Measurements from ENCODE around the gene ANKLE2. TPM values are rescaled to one million over a fixed set of nuclear protein-coding genes. Genes with fewer than 3 reads are reported as not detected.
"Not testable (repeated sequence)": the region's sequence is repeated elsewhere in the genome, so short reads cannot be mapped to it uniquely, and the experiment has no call there.

The ANKLE2 gene
- total RNA-seq, 2 donors from 2014 or later: 154 to 189 TPM

DNA sequence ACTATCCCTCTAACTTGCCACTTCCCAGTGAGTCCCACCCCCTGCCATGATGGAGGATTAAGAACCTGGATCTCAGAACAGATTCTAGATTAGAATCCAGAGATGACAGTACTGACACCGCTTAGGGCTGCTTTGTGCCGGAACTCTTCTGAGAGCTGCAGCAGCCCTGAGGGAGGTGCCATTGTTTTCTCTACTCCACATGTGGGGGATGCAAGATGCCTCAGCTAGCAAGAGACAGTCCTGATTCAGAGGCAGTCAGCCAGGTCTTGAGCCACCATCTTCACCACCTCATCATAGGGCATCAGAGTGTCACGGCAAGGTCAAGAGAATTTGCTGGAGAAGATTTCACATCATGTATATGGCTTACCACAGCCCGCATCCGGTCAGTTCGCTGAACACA, 54.4 kb downstream of the ANKLE2 start:
- no peak for ATAC-seq (replicated peaks in 1 of 2)
- H3K4me3 Mint-ChIP-seq: no peak overlapping the region
- H3K9me3 Mint-ChIP-seq: peaks cover 0 to 5% of the 10 kb centered on the region in 2 donors
- H3K36me3 Mint-ChIP-seq (ENCODE audit: insufficient read depth in 2 of 2): peaks cover 12 to 22% of the 10 kb centered on the region in 2 donors
- DNase-seq: no peak
- peaks cover 12% of the 10 kb centered on the region for H3K4me1 Mint-ChIP-seq (ENCODE audit: low read depth)
- no peaks in the 10 kb centered on the region for H3K27me3 Mint-ChIP-seq (ENCODE audit: low read depth)
- H3K27ac Mint-ChIP-seq: no peak overlapping the region

- DNase-seq (no peak), ATAC-seq (replicated peaks in 1 of 2) (no peak)
- peaks cover 0 to 5% of the 10 kb centered on the region in 2 donors for H3K9me3 Mint-ChIP-seq
- no peaks in the 10 kb centered on the region for H3K4me1 Mint-ChIP-seq (ENCODE audit: low read depth)
- H3K4me3 Mint-ChIP-seq: no peak overlapping the region
- peaks cover 10 to 29% of the 10 kb centered on the region in 2 donors for H3K36me3 Mint-ChIP-seq (ENCODE audit: insufficient read depth in 2 of 2)
- no peaks in the 10 kb centered on the region for H3K27me3 Mint-ChIP-seq (ENCODE audit: low read depth)
- H3K27ac Mint-ChIP-seq: no peak overlapping the region
These were observed 58.0 kb downstream of the ANKLE2 start for GRCh38 chr12:132703641-132704040.

DNA sequence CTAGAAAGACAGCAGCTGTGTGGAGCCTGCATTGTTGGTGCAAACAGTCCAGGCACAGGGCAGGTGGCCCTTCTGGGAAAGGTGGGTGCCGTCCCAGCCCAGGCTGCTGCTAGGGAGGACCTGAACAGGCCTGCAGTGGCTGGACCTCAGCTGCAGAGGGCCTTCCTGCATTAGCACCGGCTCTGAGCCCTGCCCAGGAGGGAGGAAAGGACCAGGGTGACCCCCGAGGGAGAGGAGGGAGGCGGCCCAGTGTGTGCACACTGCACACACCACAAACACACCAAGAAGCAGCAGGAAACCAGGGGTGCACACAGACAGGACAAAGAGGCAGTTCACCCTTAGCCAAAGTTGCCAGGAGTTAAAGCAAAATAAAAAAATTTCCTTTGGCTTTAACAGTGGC, 59.0 kb downstream of the ANKLE2 start:
- H3K4me3 Mint-ChIP-seq: no peak overlapping the region
- H3K4me1 Mint-ChIP-seq (ENCODE audit: low read depth): no peaks in the 10 kb centered on the region
- H3K27me3 Mint-ChIP-seq (ENCODE audit: low read depth): no peaks in the 10 kb centered on the region
- H3K9me3 Mint-ChIP-seq: peaks cover 0 to 5% of the 10 kb centered on the region in 2 donors
- no peak for DNase-seq
- H3K27ac Mint-ChIP-seq: no peak overlapping the region
- peaks cover 6 to 32% of the 10 kb centered on the region in 2 donors for H3K36me3 Mint-ChIP-seq (ENCODE audit: insufficient read depth in 2 of 2)
- no peak for ATAC-seq (replicated peaks in 1 of 2)

DNA sequence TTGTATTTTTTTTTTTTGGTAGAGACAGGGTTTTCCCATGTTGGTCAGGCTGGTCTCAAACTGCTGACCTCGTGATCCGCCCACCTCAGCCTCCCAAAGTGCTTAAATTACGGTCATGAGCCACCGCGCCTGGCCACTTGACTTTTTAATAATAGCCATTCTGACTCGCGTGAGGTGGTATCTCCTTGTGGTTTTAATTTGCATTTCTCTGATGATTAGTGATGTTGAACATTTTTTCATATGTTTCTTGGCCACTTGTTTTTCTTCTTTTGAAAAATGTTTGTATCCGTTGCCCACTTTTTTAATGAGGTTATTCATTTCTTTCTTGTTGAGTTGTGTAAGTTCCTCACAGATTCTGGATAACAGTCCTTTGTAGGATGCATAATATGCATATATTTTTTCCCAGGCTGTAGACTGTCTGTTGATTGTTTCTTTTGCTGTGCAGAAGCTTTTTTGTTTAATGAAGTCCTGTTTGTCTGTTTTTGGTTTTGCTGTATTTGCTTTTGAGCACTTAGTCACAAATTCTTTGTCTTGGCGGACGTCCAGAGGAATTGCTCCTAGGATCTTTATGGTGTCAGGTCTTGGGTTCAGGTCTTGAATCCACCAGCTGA, 61.3 kb downstream of the ANKLE2 start:
- no peak for DNase-seq
- no peaks in the 10 kb centered on the region for H3K4me1 Mint-ChIP-seq (ENCODE audit: low read depth)
- H3K27ac Mint-ChIP-seq: no peak overlapping the region
- H3K9me3 Mint-ChIP-seq: no peaks in the 10 kb centered on the region
- no peak overlapping the region for H3K4me3 Mint-ChIP-seq
- peaks cover 1 to 33% of the 10 kb centered on the region in 2 donors for H3K36me3 Mint-ChIP-seq (ENCODE audit: insufficient read depth in 2 of 2)
- no peaks in the 10 kb centered on the region for H3K27me3 Mint-ChIP-seq (ENCODE audit: low read depth)
- ATAC-seq (replicated peaks in 1 of 2): no peak

DNA sequence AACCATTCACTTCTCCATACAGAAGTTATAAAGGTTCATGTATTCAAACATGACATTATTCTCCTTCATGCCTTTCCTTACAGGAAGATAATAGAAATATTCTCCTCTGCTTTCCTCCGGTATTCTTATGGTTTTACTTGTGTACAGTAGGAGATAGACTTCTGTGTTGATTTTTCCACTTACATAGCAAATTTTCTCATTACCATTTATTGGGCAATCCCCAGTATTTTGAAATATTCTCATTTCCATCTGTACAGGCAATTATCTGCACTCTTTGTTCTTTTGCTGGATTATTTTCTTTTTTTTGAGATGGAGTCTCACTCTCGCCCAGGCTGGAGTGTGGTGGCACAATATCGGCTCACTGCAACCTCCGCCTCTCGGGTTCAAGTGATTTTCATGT, 63.3 kb downstream of the ANKLE2 start:
- H3K9me3 Mint-ChIP-seq: no peaks in the 10 kb centered on the region
- no peak for ATAC-seq (replicated peaks in 1 of 2)
- H3K4me1 Mint-ChIP-seq (ENCODE audit: low read depth): no peaks in the 10 kb centered on the region
- H3K27ac Mint-ChIP-seq: no peak overlapping the region
- no peak for DNase-seq
- no peak overlapping the region for H3K4me3 Mint-ChIP-seq
- H3K27me3 Mint-ChIP-seq (ENCODE audit: low read depth): no peaks in the 10 kb centered on the region
- H3K36me3 Mint-ChIP-seq (ENCODE audit: insufficient read depth in 2 of 2): peaks cover 1 to 30% of the 10 kb centered on the region in 2 donors

GRCh38 chr12:132695431-132695830, 66.2 kb downstream of the ANKLE2 start:
- DNase-seq (no peak), ATAC-seq (replicated peaks in 1 of 2) (no peak)
- no peak overlapping the region for H3K27ac Mint-ChIP-seq
- peaks cover 0 to 24% of the 10 kb centered on the region in 2 donors for H3K36me3 Mint-ChIP-seq (ENCODE audit: insufficient read depth in 2 of 2)
- no peaks in the 10 kb centered on the region for H3K27me3 Mint-ChIP-seq (ENCODE audit: low read depth)
- H3K4me1 Mint-ChIP-seq (ENCODE audit: low read depth): no peaks in the 10 kb centered on the region
- no peaks in the 10 kb centered on the region for H3K9me3 Mint-ChIP-seq
- H3K4me3 Mint-ChIP-seq: no peak overlapping the region

- not testable (repeated sequence) for H3K9me3 Mint-ChIP-seq; H3K27ac Mint-ChIP-seq; H3K4me3 Mint-ChIP-seq; H3K4me1 Mint-ChIP-seq (ENCODE audit: low read depth); ATAC-seq (replicated peaks in 1 of 2); DNase-seq; H3K27me3 Mint-ChIP-seq (ENCODE audit: low read depth)
- H3K36me3 Mint-ChIP-seq (ENCODE audit: insufficient read depth in 2 of 2): peaks cover 0 to 22% of the 10 kb centered on the region in 2 donors
These were observed 66.7 kb downstream of the ANKLE2 start for GRCh38 chr12:132694888-132695287.

GRCh38 chr12:132692030-132692429, 69.6 kb downstream of the ANKLE2 start:
- H3K27me3 Mint-ChIP-seq (ENCODE audit: low read depth); H3K27ac Mint-ChIP-seq; DNase-seq; H3K4me1 Mint-ChIP-seq (ENCODE audit: low read depth); H3K4me3 Mint-ChIP-seq; ATAC-seq (replicated peaks in 1 of 2); H3K9me3 Mint-ChIP-seq: not testable (repeated sequence)
- H3K36me3 Mint-ChIP-seq (ENCODE audit: insufficient read depth in 2 of 2): peaks cover 1 to 11% of the 10 kb centered on the region in 2 donors

GRCh38 chr12:132690112-132690511, 71.5 kb downstream of the ANKLE2 start:
- no peaks in the 10 kb centered on the region for H3K9me3 Mint-ChIP-seq
- H3K36me3 Mint-ChIP-seq (ENCODE audit: insufficient read depth in 2 of 2): peaks cover 1 to 3% of the 10 kb centered on the region in 2 donors
- no peaks in the 10 kb centered on the region for H3K27me3 Mint-ChIP-seq (ENCODE audit: low read depth)
- ATAC-seq (replicated peaks in 1 of 2) (no peak), DNase-seq (no peak)
- no peak overlapping the region for H3K4me3 Mint-ChIP-seq
- H3K27ac Mint-ChIP-seq: no peak overlapping the region
- peaks cover 22% of the 10 kb centered on the region for H3K4me1 Mint-ChIP-seq (ENCODE audit: low read depth)

DNA sequence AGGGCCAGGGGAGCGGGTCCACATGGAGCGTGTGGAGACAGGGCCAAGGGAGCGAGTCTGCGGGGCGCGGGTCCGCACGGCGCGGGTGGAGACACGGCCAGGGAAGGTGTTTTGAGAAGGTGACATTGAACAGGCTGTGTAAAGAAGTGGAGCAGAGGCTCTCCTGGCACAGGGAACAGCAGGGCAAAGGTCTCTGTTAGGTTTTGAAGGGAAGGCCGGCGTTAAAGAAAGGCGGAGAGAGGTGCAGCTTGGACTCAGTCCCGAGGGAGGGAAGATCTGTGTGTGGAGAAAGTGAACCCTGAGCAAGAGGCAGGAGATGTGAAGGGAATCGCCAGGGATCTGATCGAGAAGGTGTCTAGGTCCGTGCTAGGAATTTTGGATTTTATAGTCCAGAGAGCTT, 72.4 kb downstream of the ANKLE2 start:
- ATAC-seq (replicated peaks in 1 of 2) (no peak), DNase-seq (no peak)
- peaks cover 23% of the 10 kb centered on the region for H3K4me1 Mint-ChIP-seq (ENCODE audit: low read depth)
- peak overlapping the region; percentile 13 to 82 for H3K4me3 Mint-ChIP-seq
- no peak overlapping the region for H3K27ac Mint-ChIP-seq
- no peaks in the 10 kb centered on the region for H3K27me3 Mint-ChIP-seq (ENCODE audit: low read depth)
- H3K36me3 Mint-ChIP-seq (ENCODE audit: insufficient read depth in 2 of 2): peaks cover 1 to 3% of the 10 kb centered on the region in 2 donors
- H3K9me3 Mint-ChIP-seq: no peaks in the 10 kb centered on the region

DNA sequence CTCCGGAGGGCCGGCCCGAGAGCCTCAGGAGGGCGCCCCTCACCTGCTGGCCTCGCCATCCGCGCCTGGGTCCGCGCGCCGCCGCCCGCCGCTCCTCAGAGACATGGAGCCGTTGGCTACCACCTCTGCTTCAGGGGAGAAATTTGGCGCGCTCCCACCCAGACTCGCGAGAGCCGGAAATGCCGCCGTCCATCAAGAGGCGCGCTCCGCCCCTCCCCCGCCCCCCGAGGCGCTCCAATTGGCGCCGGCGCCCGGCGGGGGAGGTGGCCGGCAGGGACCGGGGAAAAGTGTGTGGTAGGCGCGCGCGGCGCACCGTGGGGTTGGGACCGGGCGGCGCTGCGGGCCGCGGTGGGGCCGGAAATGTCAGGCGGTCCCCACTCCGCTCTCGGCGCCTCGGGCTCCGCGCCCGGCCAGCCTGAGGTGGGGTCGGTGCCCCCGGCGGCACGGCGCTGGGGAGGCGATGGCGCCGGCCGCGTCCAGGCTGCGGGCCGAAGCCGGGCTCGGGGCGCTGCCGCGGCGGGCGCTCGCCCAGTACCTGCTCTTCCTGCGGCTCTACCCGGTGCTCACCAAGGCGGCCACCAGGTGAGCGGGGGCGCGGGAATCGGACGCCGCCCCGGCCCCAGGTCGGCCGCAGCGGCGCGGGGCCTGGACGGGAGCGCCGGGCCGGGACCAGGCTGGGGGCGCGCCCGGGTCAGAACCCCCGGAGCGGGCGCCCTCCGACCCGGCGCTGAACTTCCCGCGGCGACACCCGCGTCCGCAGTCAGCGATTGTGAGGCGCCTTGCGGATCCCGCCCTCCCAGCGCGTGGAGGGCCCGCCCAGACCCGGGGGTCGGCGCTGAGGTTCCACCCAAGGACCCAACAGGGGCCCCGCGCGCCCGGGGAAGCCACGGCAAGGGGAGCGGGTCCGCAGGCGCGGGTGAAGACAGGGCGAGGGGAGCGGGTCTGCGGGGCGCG, 74.1 kb downstream of the ANKLE2 start, which contains the start of the genes POLE and PXMP2:
Gene POLE, minus strand, starts transcription at position 132 of the 954 bp plus-strand sequence. Its CDS starts 27 bp downstream, at position 105.
Gene PXMP2, plus strand, starts transcription at position 377 of the 954 bp plus-strand sequence. Its CDS starts 84 bp downstream, at position 461.
- H3K9me3 Mint-ChIP-seq: no peaks in the 10 kb centered on the region
- peak within 1 kb of the TSS; percentile 86 to 91 for H3K4me3 Mint-ChIP-seq
- no peaks in the 10 kb centered on the region for H3K27me3 Mint-ChIP-seq (ENCODE audit: low read depth)
- peaks cover 1 to 3% of the 10 kb centered on the region in 2 donors for H3K36me3 Mint-ChIP-seq (ENCODE audit: insufficient read depth in 2 of 2)
- peak; percentile 95 to 96 for DNase-seq
- peaks cover 23% of the 10 kb centered on the region for H3K4me1 Mint-ChIP-seq (ENCODE audit: low read depth)
- peak; percentile 95 to 96 for ATAC-seq (replicated peaks in 1 of 2)
- H3K27ac Mint-ChIP-seq: no peak within 1 kb of the TSS

DNA sequence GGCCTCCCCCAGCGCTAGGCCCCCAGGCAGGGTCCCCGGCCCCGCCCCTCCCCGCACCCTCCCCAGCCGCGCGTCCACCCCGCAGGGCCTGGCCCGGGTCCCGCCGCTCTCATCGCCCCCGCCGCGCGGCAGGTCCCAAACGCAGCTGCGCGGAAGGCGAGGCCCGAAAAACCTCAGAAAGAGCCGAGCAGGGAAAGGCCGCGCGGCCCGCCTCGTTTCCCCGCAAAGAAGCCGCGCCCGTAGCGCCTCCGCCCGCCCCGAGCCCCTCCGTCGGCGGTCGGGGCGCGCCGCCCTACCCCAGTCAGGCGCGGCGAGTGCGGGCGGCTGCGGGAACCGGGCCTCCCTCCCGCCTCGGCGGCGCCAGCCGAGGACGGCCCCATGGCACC, 74.8 kb downstream of the ANKLE2 start:
- H3K27me3 Mint-ChIP-seq (ENCODE audit: low read depth): no peaks in the 10 kb centered on the region
- H3K27ac Mint-ChIP-seq: no peak overlapping the region
- peaks cover 23% of the 10 kb centered on the region for H3K4me1 Mint-ChIP-seq (ENCODE audit: low read depth)
- H3K36me3 Mint-ChIP-seq (ENCODE audit: insufficient read depth in 2 of 2): peaks cover 1 to 3% of the 10 kb centered on the region in 2 donors
- ATAC-seq (replicated peaks in 1 of 2): peak; percentile 15 to 55
- H3K9me3 Mint-ChIP-seq: no peaks in the 10 kb centered on the region
- no peak for DNase-seq
- peak overlapping the region; percentile 86 to 91 for H3K4me3 Mint-ChIP-seq

DNA sequence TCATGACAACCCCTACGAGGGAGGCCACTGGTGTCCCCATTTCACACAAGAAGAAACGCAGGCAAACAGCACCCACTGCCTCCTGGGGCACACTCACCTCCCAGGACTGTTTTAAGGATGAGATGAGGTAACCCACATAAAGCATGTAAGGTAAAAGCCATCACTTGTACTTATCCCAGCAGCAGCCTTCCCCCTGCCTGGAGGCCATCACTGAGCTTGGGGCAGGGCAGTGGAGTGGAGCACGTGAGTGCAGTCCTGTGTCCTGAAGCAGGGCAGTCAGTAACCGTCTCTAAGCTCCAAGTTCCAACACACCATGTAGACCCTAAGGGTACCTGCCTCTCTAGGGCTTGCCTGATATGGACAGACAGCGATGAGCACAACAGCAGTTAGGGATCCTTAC, 76.2 kb downstream of the ANKLE2 start:
- Mint-ChIP-seq H3K4me3 (peak overlapping the region; percentile 69 to 86), H3K27ac (peak overlapping the region; percentile 0), H3K4me1 (ENCODE audit: low read depth) (peaks cover 23% of the 10 kb centered on the region), H3K27me3 (ENCODE audit: low read depth) (no peaks in the 10 kb centered on the region), H3K36me3 (ENCODE audit: insufficient read depth in 2 of 2) (peaks cover 1 to 4% of the 10 kb centered on the region in 2 donors), H3K9me3 (no peaks in the 10 kb centered on the region)
- no peak for ATAC-seq (replicated peaks in 1 of 2)
- no peak for DNase-seq
